NCI-H524 treated with DMSO at 0.1 percent for 48 hours (cell line): ENCODE measurements around the gene C3orf18.
"Not testable (repeated sequence)": the region's sequence is repeated elsewhere in the genome, so short reads cannot be mapped to it uniquely, and the experiment has no call there.

Experiments used
- DNase-seq: peaks from one replicate; lab custom pipeline; 2025; lab: John Stamatoyannopoulos, UW

The C3orf18 gene

DNA sequence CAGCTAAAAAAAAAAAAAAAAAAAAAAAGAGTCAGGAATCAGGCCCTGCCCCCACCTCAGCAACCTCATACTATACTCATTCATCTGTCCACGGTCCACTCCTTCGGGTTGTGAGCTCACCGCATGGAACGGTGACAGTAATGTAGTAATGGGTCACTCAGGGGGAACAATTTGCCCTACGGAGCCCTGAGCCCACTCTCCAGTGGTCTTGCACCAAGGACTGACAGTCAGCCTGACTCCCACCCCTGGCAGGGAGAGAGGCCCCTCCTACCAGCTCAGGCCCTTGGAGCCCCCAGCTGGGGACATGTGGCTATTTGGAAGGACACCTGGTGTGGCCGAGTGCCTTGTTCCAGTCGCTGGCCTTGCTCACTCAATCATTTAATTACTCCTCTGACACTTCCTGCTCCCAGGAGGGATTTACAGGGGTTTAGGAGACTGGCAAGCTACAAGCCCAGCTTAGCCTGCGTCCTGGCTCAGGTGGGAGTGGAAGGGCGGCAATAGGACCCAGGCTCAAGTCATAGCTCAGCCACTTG is 44.2 kb downstream of the C3orf18 start:
- DNase-seq = peak; percentile 45

DNA sequence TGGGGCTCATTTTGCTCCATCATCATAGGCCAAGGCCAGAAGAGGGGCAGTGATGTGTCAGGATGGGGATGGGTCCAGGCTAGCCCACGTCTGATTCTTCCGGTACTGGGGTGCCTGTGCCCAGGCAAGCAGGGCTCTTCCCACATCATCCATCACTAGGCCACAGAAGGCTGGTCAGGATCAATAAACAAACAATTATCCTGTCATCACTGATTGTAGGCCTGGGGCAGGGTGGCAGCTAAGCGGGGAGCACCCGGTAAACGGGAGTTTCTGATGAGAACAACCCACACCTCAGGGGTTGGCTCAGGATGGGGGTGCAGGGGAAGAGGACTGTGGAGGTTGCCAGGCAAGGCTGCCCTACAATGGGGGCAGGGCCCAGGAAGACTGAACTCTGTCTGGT is 46.0 kb downstream of the C3orf18 start:
- no peak for DNase-seq

DNA sequence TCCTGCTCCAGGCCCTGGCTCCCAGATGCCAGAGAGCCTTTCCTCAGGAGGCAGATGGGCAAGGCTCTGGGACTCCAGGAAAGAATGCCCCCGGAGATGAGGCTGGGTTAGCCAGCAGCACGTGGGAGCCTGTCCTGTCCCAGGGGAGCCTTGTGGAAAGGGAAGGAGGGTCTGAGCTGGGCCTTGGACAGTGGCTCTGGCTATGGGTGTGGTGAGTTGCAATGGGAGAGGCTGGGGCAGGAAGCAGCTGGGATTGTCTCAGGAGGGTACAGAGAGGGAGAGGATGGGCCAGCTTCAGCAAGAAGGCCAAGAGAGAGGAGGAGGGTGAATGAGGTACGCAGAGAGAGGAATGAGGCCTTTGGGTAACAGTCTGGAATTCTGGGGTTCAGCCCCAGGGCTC is 46.7 kb downstream of the C3orf18 start:
- no peak for DNase-seq

DNA sequence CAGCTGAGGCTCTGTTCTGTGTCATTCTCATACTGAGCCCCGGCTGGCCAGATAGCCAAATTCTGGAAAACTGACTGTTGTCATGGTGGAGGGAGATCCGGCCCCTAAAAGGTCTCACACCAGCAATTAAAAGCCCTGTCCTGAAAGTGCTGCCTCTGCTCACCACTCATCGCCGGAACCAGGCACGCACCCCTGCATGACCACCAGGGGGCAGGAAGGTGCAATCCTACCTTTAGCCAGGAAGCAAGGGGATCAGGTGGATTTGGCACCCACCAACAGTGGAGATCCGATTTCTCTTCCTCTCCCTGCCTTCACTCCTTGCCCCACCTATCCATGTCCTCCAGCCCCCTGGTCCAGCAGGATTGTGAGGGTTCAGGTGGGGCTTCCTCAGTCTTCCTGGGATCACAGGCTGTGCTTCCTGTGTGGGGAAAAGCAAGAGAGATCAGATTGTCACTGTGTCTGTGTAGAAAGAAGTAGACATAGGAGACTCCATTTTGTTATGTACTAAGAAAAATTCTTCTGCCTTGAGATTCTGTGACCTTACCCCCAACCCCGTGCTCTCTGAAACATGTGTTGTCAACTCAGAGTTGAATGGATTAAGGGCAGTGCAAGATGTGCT is 48.0 kb downstream of the C3orf18 start:
- peak; percentile 20 for DNase-seq

DNA sequence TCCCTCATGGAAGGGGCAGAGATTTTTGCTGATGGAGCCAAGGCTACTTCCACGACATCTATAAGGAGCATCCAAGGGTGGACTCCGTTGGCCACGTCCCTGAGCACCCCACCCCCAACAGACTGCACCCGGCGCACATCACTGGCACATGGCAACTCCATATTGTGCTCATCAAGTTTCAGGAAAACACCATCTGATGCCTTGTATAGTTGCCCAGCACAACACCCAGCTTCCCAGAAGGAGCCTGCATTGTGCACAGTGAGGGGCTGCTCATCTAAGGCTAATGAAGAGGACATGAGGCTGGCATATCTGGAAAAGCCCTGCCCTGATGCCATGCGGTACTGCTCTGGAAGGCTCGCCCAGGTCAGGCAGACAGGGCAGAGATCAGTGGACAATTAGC is 49.1 kb downstream of the C3orf18 start:
- DNase-seq = peak; percentile 46

DNA sequence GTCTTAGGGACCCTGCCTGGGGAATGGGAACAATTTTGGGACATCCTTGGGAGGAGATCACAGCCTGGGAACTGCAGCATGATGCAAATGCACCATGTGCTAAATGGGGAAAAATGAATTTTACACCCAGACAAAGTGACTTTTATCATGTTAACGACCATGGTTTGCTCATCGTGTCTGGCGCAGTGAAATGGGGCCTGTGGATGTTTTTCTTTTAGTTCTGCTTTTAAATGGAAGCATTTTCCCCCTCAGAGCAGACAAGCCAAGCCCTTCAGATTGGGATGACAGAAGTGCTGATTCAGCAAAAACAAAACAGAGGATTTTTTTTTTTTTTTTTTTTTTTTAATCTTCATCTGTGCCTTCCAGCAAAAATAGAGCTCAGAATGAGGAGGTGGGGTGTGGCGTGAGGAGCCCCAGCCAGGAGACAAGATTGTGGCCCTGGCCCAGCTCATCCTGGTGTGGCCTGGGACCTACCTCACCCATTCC is 49.8 kb downstream of the C3orf18 start:
- DNase-seq = no peak

DNA sequence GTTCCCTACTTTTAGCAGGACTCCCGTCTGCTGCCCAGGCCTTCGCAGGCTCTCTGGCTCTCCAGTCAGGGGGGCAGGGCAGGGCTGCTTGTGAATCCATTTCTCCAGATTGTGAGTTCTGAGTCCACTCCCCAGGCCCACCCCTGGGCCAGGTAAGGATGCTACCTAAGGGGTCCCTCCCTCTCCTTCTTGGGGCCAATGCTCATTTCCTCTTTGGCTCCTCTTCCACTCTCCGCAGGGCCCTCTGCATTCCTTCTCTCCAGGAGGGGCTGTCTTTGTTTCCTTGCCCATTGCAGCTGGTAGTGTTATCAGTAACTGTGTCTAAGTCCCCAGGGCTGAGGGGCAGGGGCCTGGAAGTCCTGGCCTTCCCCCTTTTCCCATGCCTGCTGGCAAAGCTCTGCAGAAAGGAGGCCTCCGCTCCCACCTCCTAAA is 51.1 kb downstream of the C3orf18 start:
- DNase-seq = no peak

DNA sequence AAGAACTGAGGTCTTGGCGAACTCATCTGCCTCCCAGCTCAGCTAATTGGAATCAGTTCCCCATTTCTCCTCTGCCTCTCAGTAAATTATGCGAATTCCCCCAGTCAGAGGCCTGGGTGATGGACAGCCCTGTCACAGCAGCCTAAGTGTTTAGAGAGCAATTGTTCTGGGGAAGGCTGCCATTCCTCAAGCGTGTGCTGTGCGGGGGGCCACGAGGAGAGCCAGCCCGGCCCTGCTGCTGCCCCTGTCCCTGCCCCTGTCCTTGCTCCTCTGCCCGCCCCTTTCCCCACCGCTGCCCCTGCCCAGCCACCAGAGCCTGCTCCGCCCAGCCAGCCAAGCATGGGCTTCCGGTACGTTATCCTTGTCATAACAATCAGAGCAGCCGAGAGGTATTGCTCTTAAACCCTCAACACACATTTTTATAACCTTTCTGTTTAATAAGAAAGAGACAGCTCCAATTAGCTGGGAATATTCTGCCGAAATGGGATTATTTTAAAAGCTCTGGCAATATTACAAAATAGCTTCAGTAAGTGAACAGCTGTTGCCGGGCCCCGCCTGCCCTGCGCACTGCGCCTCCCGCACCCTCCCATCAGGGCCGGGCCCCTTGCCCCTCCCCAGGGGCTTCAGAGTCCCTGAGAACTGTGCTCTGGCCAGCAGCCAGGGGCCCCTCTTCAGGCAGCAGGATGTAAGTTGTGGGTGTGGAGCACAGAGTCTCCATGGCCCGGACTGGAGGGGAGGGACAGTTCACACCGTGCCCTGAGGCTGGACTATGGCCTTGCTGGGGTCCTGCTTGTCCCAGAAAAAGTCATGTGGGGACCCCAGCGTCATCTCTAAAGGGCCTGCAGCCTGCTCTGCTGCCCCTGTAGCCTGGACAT is 51.7 kb downstream of the C3orf18 start:
- DNase-seq = peak; percentile 72

DNA sequence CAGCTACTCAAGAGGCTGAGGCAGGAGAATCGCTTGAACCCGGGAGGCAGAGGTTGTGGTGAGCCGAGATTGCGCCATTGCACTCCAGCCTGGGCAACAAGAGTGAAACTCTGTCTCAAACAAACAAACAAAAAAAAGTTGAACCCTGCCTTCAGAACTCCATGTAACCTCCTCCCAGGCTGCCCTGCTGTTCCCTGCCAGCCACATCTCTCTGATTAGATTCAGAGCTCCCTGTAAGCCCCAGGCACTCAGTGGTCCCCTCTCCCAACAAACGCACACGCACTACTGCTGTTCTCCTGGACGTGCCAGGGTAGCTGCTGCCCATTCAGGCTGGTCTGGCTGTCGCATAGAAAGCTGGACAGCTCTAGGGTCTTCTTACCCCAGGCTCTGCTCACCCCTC is 54.6 kb downstream of the C3orf18 start:
- not testable (repeated sequence) for DNase-seq

DNA sequence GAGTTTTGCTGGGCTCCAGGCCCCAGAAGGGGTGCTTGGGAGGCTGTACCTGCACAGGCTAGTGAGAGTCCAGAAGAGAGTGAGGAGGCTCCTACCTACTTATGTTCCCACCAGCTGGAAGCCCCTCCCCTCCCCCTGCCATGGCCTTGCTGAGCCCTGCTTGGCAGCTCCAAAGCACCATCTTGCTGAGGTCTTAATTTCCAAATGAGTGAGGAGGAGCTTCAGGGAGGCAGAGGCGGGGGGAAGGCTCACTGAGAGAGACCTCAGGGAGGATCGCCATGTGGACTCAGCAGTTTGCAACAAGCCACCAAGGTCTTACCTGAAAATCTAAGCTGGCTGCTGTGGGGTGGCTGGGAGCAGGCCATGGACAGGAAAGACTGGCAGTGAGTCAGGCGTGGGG is 55.4 kb downstream of the C3orf18 start:
- DNase-seq = peak; percentile 13

DNA sequence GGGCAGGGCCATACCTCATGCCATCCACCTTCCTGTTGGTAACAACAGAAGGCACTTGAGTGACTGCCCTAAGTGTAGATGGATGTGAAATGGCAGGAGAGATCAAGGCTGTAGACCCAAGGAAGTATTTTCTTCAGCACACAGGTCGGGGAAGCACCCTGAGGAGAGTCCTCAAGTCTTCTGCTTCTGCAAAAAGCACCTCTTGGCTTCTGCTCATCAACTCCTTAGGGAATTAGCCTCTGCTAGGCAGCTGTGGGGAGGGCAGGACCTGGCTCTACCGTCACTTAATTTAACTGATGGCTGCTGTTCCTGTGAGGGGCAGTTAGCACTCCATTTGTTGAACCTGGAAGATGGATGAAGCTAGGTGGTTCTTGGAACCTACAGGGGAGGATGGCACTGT is 57.2 kb downstream of the C3orf18 start:
- DNase-seq = no peak

DNA sequence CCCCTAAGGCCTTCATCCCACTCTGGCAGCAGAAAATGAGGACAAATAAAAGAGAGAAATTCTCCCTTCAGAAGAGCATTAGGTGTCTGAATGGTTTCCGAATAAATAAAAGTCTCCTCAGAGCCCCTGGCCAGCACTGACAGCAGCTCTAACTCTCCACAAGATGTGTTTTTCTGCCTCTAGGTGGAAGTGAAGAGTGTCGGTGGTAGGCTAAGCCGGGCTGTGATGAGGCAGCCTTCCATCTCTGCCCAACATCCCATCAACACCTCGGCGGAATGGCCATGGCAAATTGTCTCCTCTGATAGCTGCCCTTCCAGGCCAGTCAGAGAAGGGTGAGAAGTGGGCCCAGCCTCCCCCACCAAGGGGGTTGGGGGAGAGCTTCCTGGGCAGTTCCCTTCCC is 57.8 kb downstream of the C3orf18 start:
- DNase-seq = no peak

DNA sequence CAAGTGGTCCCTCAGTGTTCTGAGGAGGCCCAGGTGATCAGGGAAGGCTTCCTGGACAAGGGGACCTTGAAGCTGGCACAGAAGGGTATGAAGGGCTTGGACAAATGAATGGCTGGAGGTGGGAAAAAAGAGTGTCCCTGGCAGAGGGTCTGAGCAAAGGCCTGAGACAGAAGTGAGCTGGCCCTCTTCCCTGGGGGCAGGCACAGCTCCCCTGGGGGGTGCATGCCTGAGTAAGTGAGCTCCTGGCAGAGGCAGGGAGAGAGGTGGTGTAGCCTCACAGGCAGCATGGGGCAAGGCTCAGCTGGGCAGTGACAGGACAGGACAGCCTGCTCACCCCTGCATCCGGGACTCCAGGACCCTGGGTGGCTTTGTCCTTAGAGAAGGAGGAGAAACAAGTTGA is 58.7 kb downstream of the C3orf18 start:
- DNase-seq = no peak
